IPS DF 4.7 (cell line): ENCODE measurements around the gene HNF1A.
"Not testable (repeated sequence)": the region's sequence is repeated elsewhere in the genome, so short reads cannot be mapped to it uniquely, and the experiment has no call there.

Experiments
- DNase-seq: peaks from one replicate; pipeline ENCODE4 v3.0.0-alpha.2; 2013; ENCODE audit warnings: low spot score; ENCODE audit errors: extremely low read depth

Gene HNF1A

GRCh38 chr12:120978296-120979219 is at the start of gene HNF1A:
Gene HNF1A (plus strand): TSS chr12:120978543. CDS start chr12:120978769, 226 bp downstream.
- DNase-seq, result no peak

- DNase-seq, result no peak
These were observed 49.3 kb upstream of the HNF1A start for GRCh38 chr12:120928864-120929652.

- no peak for DNase-seq
These were observed 48.3 kb upstream of the HNF1A start for GRCh38 chr12:120930032-120930431.

- DNase-seq, result no peak
These were observed 46.3 kb upstream of the HNF1A start for GRCh38 chr12:120932058-120932457.

GRCh38 chr12:120932956-120933526 is 45.3 kb upstream of the HNF1A start:
- no peak for DNase-seq

- DNase-seq, result no peak
These were observed 44.6 kb upstream of the HNF1A start for GRCh38 chr12:120933786-120934185.

- DNase-seq, result no peak
These were observed 42.1 kb upstream of the HNF1A start for GRCh38 chr12:120936197-120936596.

- DNase-seq, result no peak
These were observed 39.8 kb upstream of the HNF1A start for GRCh38 chr12:120938496-120938895.

GRCh38 chr12:120939523-120939922 is 38.8 kb upstream of the HNF1A start:
- no peak for DNase-seq

- no peak for DNase-seq
These were observed 38.3 kb upstream of the HNF1A start for GRCh38 chr12:120940006-120940405.

- DNase-seq, result no peak
These were observed 37.5 kb upstream of the HNF1A start for GRCh38 chr12:120940799-120941198.

- DNase-seq, result no peak
These were observed 36.9 kb upstream of the HNF1A start for GRCh38 chr12:120941412-120941811.

GRCh38 chr12:120941846-120942405 is 36.4 kb upstream of the HNF1A start:
- no peak for DNase-seq

GRCh38 chr12:120943482-120943881 is 34.9 kb upstream of the HNF1A start:
- DNase-seq, result no peak

GRCh38 chr12:120944645-120945217 is 33.6 kb upstream of the HNF1A start:
- no peak for DNase-seq

- DNase-seq, result not testable (repeated sequence)
These were observed 32.8 kb upstream of the HNF1A start for GRCh38 chr12:120945516-120945915.

GRCh38 chr12:120950260-120950799 is 28.0 kb upstream of the HNF1A start:
- not testable (repeated sequence) for DNase-seq

- no peak for DNase-seq
These were observed 27.5 kb upstream of the HNF1A start for GRCh38 chr12:120950807-120951206.

GRCh38 chr12:120955232-120955631 is 23.1 kb upstream of the HNF1A start:
- DNase-seq, result no peak

- no peak for DNase-seq
These were observed 21.6 kb upstream of the HNF1A start for GRCh38 chr12:120956579-120957300.
